ENCODE measurements around the gene IRF5.
"Not testable (repeated sequence)": the region's sequence is repeated elsewhere in the genome, so short reads cannot be mapped to it uniquely, and the experiment has no call there.

IRF5 gene

DNA sequence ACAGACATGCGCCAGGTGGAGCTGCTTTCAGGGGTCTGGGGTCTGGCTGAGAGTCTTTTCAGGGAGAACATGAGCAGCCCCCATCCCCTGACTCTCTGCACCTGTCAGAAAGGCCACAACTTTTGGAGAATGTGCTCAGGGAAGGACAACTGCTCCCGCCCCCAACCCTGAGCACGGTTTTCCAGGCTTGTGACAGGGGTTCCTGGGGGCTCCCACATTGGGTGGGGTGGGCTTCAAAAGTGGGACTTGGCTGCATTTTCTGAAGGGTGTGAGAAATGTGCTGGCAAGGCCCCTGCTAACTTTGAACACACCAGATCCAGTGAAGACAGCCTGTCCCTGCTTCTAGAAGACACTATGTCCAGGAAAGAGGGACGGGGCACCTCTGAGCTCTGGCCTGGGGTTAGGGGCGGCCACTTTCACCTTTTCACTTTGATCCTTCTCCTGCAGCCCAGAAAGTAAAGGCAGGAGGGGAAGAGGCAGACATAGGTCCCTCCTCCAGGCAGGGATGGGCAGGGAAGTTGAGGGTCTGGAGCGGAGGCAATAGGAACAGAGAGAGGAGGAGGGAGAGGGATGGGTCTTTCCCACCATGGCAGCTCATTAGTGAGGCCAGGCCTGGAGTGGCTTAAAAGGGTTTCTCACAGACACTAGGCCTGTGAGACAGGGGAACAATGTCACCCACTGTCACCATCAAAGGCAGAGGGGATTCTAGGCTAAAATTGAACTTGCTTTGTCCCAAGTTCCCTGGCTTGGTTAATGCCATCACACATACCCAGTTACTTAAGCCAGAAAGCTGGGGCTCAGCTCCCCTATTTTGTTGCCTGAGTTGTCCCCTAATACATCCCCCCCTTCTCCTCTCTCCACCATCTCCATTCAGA lies 28.7 kb upstream of the IRF5 start:
- no peak for DNase-seq (ENCODE audit: low spot score)
- TF ChIP-seq, protein P1, sequence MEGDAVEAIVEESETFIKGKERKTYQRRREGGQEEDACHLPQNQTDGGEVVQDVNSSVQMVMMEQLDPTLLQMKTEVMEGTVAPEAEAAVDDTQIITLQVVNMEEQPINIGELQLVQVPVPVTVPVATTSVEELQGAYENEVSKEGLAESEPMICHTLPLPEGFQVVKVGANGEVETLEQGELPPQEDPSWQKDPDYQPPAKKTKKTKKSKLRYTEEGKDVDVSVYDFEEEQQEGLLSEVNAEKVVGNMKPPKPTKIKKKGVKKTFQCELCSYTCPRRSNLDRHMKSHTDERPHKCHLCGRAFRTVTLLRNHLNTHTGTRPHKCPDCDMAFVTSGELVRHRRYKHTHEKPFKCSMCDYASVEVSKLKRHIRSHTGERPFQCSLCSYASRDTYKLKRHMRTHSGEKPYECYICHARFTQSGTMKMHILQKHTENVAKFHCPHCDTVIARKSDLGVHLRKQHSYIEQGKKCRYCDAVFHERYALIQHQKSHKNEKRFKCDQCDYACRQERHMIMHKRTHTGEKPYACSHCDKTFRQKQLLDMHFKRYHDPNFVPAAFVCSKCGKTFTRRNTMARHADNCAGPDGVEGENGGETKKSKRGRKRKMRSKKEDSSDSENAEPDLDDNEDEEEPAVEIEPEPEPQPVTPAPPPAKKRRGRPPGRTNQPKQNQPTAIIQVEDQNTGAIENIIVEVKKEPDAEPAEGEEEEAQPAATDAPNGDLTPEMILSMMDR (IDR thresholded peaks at IDR 0.05; ENCODE audit: extremely low read depth, missing control alignments): no peak

DNA sequence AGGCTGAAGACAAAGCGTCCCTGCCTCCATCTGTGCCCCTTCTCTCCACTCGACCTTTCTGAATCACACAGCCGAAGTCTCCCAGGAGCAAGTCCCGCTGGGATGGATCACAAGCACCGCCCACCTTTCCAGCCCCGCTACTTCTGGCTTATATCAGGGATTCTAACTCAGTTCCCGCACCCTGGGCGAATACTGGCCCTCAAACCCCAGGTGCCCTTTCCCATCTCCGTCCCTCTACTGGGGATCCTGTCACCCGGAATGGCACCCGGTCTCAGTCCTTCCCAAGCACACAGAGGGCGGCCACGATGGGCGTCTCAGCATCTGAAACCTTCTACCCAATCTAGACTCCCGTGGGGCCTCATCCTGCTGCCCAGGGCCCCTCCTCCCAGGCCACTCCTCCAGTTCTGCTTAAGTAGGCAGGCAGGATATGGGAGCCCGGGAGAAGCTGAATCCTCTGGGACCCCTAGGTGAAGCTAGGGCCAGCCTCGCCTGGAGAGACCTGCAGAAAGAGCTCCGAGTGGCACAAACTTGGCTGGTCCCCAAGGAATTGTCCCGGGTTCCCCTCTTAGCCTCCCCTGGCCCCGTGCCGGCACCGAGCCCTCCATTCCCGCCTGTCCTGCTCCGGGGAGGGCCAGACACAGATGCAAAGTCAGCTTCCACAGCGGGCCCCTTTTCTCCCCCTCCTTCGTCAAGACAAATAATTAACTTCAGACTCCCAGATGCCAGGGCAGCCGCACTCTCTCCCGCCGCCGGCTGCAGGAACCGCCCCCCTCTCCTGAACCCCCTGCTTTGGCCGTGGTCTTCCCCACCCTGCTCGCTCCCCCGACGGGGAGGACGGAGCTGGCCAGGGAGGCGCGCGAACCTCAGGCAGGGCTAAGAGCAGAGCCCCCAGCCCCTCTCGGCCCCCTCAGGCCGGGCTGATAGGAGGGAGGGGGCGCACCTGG lies 27.8 kb upstream of the IRF5 start:
- TF ChIP-seq, protein P1 (IDR thresholded peaks at IDR 0.05; ENCODE audit: extremely low read depth, missing control alignments): no peak
- no peak for DNase-seq (ENCODE audit: low spot score)

DNA sequence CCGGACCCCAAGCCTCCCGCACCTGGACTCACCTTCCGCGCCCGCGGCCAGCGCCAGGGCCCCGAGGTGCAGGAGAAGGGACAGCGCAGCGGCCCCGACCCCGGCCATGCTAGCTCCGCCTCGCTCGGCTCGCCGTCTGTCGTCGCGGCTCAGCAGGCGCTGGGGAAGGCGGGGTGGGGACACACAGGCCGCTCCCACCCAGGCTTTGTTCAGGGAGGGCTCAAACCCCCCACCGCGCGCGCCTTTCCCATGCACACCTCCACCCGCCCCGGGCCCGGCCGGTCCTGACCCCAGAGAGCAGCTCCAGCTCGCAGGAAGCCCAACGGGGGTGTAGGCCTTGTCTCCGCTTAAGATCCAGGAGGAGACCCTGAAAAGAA lies 27.2 kb upstream of the IRF5 start, which contains the start of gene KCP:
Gene KCP, minus strand, starts transcription at position 141 of the 377 bp plus-strand sequence. Its CDS starts 33 bp downstream, at position 108.
- no peak for DNase-seq (ENCODE audit: low spot score)

DNA sequence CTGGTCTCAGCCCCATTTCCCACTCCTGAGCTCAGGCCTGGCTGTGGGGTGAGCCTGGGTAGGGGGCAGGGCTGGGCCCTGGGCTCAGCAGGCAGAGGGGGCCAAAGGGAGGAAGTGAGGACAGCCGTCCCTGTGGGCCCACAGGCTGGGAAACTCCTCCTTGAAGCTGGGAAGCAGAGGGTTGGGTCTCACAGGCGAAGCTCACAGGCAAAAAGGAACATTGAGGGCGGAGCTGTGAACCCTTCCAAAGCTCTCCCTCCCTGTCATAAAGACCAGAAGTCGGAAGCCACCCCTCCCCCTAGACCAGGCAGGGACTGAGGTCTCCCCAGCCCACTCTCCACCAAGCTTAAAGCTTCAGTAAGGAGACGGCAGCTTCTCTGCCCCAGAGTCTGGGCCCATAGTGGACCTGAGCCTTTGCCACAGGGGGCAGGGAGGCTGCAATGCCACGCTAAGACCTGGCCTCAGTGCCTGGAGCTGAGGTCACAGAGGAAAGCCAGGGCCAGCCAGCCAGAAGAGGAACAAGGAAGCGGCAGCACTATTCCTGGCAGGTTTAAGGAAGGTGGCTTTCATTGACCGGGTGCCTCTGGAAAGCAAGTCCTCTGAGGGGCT lies 26.2 kb upstream of the IRF5 start:
- DNase-seq (ENCODE audit: low spot score): no peak
- TF ChIP-seq, protein P1 (IDR thresholded peaks at IDR 0.05; ENCODE audit: extremely low read depth, missing control alignments): no peak

More for the DNA sequence above, 27.2 kb upstream of the IRF5 start, which contains the start of gene KCP:
- TF ChIP-seq, protein P1 (IDR thresholded peaks at IDR 0.05; ENCODE audit: extremely low read depth, missing control alignments): no peak

DNA sequence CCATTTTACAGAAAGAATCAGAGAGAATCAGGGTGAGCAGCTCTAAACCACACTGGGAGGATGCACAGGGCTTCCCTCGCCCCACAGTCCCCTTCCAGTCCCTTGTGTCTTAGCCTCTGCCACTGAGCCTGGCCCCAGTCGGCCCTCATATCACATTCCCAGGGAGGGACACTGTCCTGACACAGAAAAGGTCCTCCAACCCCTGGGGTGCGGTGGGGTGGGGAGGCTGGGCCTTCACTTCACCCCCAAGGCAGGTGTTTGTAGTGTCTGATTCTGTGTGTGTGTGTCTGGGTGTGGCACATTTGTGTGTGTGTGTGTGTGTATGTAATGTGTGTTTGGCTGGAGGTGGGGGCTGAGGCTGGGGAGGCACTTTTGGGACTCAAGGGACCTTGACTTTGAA lies 25.4 kb upstream of the IRF5 start:
- TF ChIP-seq, protein P1 (IDR thresholded peaks at IDR 0.05; ENCODE audit: extremely low read depth, missing control alignments): no peak

DNA sequence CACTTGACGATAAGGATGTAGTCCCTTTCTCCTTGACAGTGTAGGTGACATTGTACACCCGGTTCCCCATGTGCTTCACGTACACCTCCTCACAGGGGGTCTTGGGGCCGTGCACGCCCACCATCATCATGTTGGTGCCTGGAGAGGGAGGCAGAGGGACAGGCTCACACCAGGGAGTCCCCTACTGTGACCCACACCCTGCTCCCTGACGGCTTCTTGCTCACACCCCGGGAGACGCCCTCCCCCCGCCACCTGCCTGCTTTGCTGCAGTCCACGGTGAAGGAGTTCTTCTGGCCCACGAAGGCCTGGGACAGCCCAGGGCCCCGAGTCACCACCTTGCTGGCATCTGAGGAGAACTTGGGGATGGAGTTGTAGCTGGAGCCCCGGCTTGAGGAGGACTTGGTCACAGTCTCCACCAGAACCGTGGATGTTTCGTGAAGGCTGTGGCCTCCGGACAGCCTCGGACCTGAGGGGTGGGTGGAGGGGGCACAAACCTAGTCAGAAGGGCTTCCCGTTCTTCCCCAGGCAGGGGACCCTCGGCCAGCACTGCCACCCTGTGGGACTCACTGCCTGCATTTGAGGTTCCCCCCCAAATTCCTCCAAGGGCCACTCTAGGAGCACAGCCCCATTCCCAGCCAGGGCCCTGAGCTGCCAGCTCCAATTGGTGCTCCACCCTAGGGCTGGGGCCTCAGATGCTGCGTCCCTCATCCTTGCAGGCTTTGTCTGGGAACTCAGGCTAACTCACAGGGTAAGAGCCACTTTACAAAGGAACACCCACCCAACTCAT lies 24.8 kb upstream of the IRF5 start:
- not testable (repeated sequence) for DNase-seq (ENCODE audit: low spot score)

More for the DNA sequence above, 25.4 kb upstream of the IRF5 start:
- no peak for DNase-seq (ENCODE audit: low spot score)

Data from GM20000 (cell line).